H9 (cell line): Measurements from ENCODE around the gene ALPG. TPM values are rescaled to one million over a fixed set of nuclear protein-coding genes. Genes with fewer than 3 reads are reported as not detected.

Source experiments
- DNase-seq: peaks from one replicate; pipeline ENCODE4 v3.0.0-alpha.2; 2017
- H2AFZ ChIP-seq: one replicate; pipeline ENCODE4 v1.6.1; 2013; ENCODE audit warnings: mild to moderate bottlenecking, low read length, control low read depth, moderate library complexity
- H2AK5ac ChIP-seq: 2 replicates; pipeline ENCODE4 v1.6.1; 2013; ENCODE audit warnings: low read length, control low read depth, mixed read lengths; ENCODE audit not compliant: insufficient read length
- H2BK120ac ChIP-seq: one replicate; pipeline ENCODE4 v1.6.1; 2013; ENCODE audit warnings: low read depth, mild to moderate bottlenecking, low read length, control low read depth, inconsistent platforms; ENCODE audit not compliant: poor library complexity, severe bottlenecking
- H2BK12ac ChIP-seq: 2 replicates; pipeline ENCODE4 v1.6.1; 2013; ENCODE audit warnings: low read length, control low read depth, mixed read lengths, low read depth; ENCODE audit not compliant: insufficient read length
- H2BK15ac ChIP-seq: 2 replicates; pipeline ENCODE4 v1.6.1; 2013; ENCODE audit warnings: low read depth, low read length, control low read depth
- H2BK20ac ChIP-seq: one replicate; pipeline ENCODE4 v1.6.1; 2013; ENCODE audit warnings: low read depth, mild to moderate bottlenecking, low read length, control low read depth, inconsistent platforms; ENCODE audit not compliant: poor library complexity, severe bottlenecking
- H2BK5ac ChIP-seq: 2 replicates; pipeline ENCODE4 v1.6.1; 2013; ENCODE audit warnings: low read length, control low read depth, mixed read lengths; ENCODE audit not compliant: insufficient read length
- H3K14ac ChIP-seq: 2 replicates; pipeline ENCODE4 v1.6.1; 2013; ENCODE audit warnings: low read length, control low read depth; ENCODE audit not compliant: insufficient read depth
- H3K18ac ChIP-seq: 2 replicates; pipeline ENCODE4 v1.6.1; 2013; ENCODE audit warnings: low read depth, mild to moderate bottlenecking, mixed read lengths, low read length, control low read depth; ENCODE audit not compliant: insufficient read length
- H3K23ac ChIP-seq: 2 replicates; pipeline ENCODE4 v1.6.1; 2013; ENCODE audit warnings: low read length, control low read depth, mixed read lengths, low read depth; ENCODE audit not compliant: insufficient read length
- H3K23me2 ChIP-seq: 2 replicates; pipeline ENCODE4 v1.6.1; 2013; ENCODE audit warnings: low read depth, mild to moderate bottlenecking, mixed read lengths, low read length, control low read depth; ENCODE audit not compliant: insufficient read length, poor library complexity, severe bottlenecking
- H3K27ac ChIP-seq: 2 replicates; pipeline ENCODE4 v1.5.1; 2013; ENCODE audit warnings: low read length, control low read depth, mixed read lengths, low read depth; ENCODE audit not compliant: insufficient read length
- H3K27me3 ChIP-seq: 2 replicates; pipeline ENCODE4 v1.6.1; 2013; ENCODE audit warnings: low read length, control low read depth, inconsistent platforms; ENCODE audit not compliant: insufficient read depth
- H3K4ac ChIP-seq: 2 replicates; pipeline ENCODE4 v1.6.1; 2013; ENCODE audit warnings: low read depth, mild to moderate bottlenecking, control low read depth, inconsistent platforms, low read length, moderate library complexity
- H3K4me1 ChIP-seq: 2 replicates; pipeline ENCODE4 v1.6.1; 2013; ENCODE audit warnings: low read length, control low read depth, inconsistent platforms; ENCODE audit not compliant: insufficient read depth
- H3K4me2 ChIP-seq: 2 replicates; pipeline ENCODE4 v1.6.1; 2013; ENCODE audit warnings: low read length, control low read depth, mixed read lengths; ENCODE audit not compliant: insufficient read length, insufficient read depth
- H3K56ac ChIP-seq: 2 replicates; pipeline ENCODE4 v1.6.1; 2013; ENCODE audit warnings: low read depth, mild to moderate bottlenecking, mixed read lengths, low read length, control low read depth; ENCODE audit not compliant: insufficient read length
- H3K79me1 ChIP-seq: 2 replicates; pipeline ENCODE4 v1.6.1; 2013; ENCODE audit warnings: low read depth, mild to moderate bottlenecking, moderate library complexity, low read length, control low read depth, inconsistent platforms; ENCODE audit not compliant: insufficient read depth, poor library complexity, severe bottlenecking
- H3K79me2 ChIP-seq: 2 replicates; pipeline ENCODE4 v1.6.1; 2013; ENCODE audit warnings: low read length, control low read depth, inconsistent platforms; ENCODE audit not compliant: insufficient read depth
- H3K9ac ChIP-seq: 2 replicates; pipeline ENCODE4 v1.6.1; 2013; ENCODE audit warnings: low read length, control low read depth, mixed read lengths; ENCODE audit not compliant: insufficient read length; ENCODE audit errors: extremely low read depth
- H3K9me3 ChIP-seq: one replicate; pipeline ENCODE4 v1.6.1; 2013; ENCODE audit warnings: low read depth, low read length, inconsistent platforms; ENCODE audit not compliant: control insufficient read depth
- H3T11ph ChIP-seq: one replicate; pipeline ENCODE4 v1.6.1; 2013; ENCODE audit warnings: mild to moderate bottlenecking, low read length, control low read depth, inconsistent platforms
- H4K20me1 ChIP-seq: one replicate; pipeline ENCODE4 v1.6.1; 2013; ENCODE audit not compliant: control insufficient read depth, insufficient read length, insufficient read depth
- H4K5ac ChIP-seq: 2 replicates; pipeline ENCODE4 v1.6.1; 2013; ENCODE audit warnings: low read depth, mild to moderate bottlenecking, mixed read lengths, low read length, control low read depth; ENCODE audit not compliant: insufficient read length
- H4K8ac ChIP-seq: replicated peaks from 2 replicates; pipeline ENCODE4 v1.6.1; 2013; ENCODE audit warnings: low read length, control low read depth, mixed read lengths, low read depth; ENCODE audit not compliant: insufficient read length
- H4K91ac ChIP-seq: 2 replicates; pipeline ENCODE4 v1.6.1; 2013; ENCODE audit warnings: low read depth, mild to moderate bottlenecking, moderate library complexity, mixed read lengths, low read length, control low read depth; ENCODE audit not compliant: insufficient read length
- H3K27ac Mint-ChIP-seq, 3 experiments: 2 replicates in 2 of 3; 3 replicates in 1 of 3; pipeline ENCODE4 v1.8.0; 2020 to 2021; ENCODE audit warnings: mixed read lengths in 3 of 3, mild to moderate bottlenecking in 1 of 3, moderate library complexity in 1 of 3
- H3K27me3 Mint-ChIP-seq: 2 replicates; pipeline ENCODE4 v1.8.0; 2021; ENCODE audit warnings: low read depth, mild to moderate bottlenecking, moderate library complexity, mixed read lengths
- H3K36me3 Mint-ChIP-seq, 3 experiments: 2 replicates in 2 of 3; 3 replicates in 1 of 3; pipeline ENCODE4 v1.8.0; 2020 to 2021; ENCODE audit warnings: low read depth in 3 of 3, mixed read lengths in 3 of 3; ENCODE audit not compliant: insufficient read depth in 1 of 3
- H3K4me1 Mint-ChIP-seq, 2 experiments: 2 replicates each; pipeline ENCODE4 v1.8.0; 2020; ENCODE audit warnings: mixed read lengths in 2 of 2
- H3K4me3 Mint-ChIP-seq, 2 experiments: 2 replicates in 1 of 2; 3 replicates in 1 of 2; pipeline ENCODE4 v1.8.0; 2020 to 2021; ENCODE audit warnings: mild to moderate bottlenecking in 2 of 2, mixed read lengths in 2 of 2, moderate library complexity in 1 of 2
- H3K9me3 Mint-ChIP-seq, 2 experiments: 2 replicates in 1 of 2; 3 replicates in 1 of 2; pipeline ENCODE4 v1.8.0; 2020; ENCODE audit warnings: mild to moderate bottlenecking in 2 of 2, mixed read lengths in 2 of 2, moderate library complexity in 1 of 2
- WGBS: extraction: QIAGEN DNeasy Blood & Tissue Kit; methylation state at CpG from one replicate; pipeline ENCODE4 v1.1.7; 2013; ENCODE audit warnings: missing lambda C conversion rate, low lambda C conversion rate, mixed read lengths; ENCODE audit not compliant: insufficient read length; ENCODE audit errors: extremely low coverage; 5-methylcytosine and 5-hydroxymethylcytosine counted together
- total RNA-seq: library from RNA; stranded (reverse); gene quantifications from 2 replicates; pipeline ENCODE4 v1.2.1, GENCODE V29; 2021
- TF ChIP-seq, protein P1 (sequence below): fragments of 200-600 bp; sonication (generic); conservative IDR thresholded peaks from 3 replicates; pipeline ENCODE4 v1.8.0; 2021; ENCODE audit warnings: antibody characterized with exemption, mild to moderate bottlenecking

The ALPG gene
- total RNA-seq, 1 experiment from 2014 or later = 1.3 TPM

DNA sequence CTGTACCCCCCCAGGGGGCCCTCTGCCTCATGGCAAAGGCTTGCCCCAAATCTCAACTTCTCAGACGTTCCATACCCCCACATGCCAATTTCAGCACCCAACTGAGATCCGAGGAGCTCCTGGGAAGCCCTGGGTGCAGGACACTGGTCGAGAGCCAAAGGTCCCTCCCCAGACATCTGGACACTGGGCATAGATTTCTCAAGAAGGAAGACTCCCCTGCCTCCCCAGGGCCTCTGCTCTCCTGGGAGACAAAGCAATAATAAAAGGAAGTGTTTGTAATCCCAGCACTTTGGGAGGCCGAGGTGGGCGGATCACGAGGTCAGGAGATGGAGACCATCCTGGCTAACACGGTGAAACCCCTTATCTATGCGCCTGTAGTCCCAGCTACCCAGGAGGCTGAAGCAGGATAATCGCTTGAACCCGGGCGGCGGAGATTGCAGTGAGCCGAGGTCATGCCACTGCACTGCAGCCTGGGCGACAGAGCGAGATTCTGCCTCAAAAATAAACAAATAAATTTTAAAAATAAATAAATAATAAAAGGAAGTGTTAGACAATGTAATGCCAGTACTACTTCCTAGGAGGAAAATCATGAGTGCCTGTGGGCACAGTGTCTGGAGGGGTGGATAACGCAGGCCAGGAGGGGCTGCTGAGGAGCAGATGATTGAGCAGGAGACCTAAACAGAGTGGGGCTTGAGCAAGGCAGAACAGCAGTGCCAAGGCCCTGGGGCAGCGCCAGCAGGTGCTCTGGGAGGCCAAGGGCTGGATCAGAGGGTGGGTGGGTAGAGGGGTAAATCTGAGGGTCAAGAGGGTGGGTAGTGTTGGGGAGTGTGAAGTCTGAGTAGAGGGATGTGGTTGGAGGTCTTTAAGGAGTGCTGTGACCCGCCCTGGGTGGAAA is 24.1 kb upstream of the ALPG start:
- Mint-ChIP-seq H3K27me3 (peaks cover 58% of the 10 kb centered on the region), H3K4me3 (no peak overlapping the region)
- no peak overlapping the region for H3K27ac ChIP-seq

More for the DNA sequence above, 24.1 kb upstream of the ALPG start:
- Histone ChIP-seq H3K9me3 (no peaks in the 10 kb centered on the region), H3K4me2 (no peak overlapping the region), H3K23ac (no peak overlapping the region), H3K4ac (no peak overlapping the region), H3K14ac (no peak overlapping the region), H3K23me2 (peaks cover 13% of the 10 kb centered on the region), H4K8ac (no peak overlapping the region), H2AK5ac (no peak overlapping the region), H4K91ac (no peak overlapping the region), H3T11ph (no peak overlapping the region), H3K18ac (no peak overlapping the region), H2BK15ac (no peak overlapping the region), H2BK5ac (no peak overlapping the region), H2BK20ac (no peak overlapping the region), H3K4me1 (no peaks in the 10 kb centered on the region), H3K27me3 (peaks cover 26% of the 10 kb centered on the region; the same call in 1 of the 2 replicates), H3K9ac (no peak overlapping the region), H2BK120ac (no peak overlapping the region), H3K79me2 (no peaks in the 10 kb centered on the region), H3K79me1 (no peaks in the 10 kb centered on the region), H2AFZ (no peak overlapping the region), H2BK12ac (no peak overlapping the region), H4K20me1 (no peaks in the 10 kb centered on the region), H3K56ac (no peak overlapping the region), H4K5ac (no peak overlapping the region)
- no CpG with 5 or more reads among the region's 18 CpGs for WGBS
- DNase-seq = no peak
- TF ChIP-seq, protein P1, sequence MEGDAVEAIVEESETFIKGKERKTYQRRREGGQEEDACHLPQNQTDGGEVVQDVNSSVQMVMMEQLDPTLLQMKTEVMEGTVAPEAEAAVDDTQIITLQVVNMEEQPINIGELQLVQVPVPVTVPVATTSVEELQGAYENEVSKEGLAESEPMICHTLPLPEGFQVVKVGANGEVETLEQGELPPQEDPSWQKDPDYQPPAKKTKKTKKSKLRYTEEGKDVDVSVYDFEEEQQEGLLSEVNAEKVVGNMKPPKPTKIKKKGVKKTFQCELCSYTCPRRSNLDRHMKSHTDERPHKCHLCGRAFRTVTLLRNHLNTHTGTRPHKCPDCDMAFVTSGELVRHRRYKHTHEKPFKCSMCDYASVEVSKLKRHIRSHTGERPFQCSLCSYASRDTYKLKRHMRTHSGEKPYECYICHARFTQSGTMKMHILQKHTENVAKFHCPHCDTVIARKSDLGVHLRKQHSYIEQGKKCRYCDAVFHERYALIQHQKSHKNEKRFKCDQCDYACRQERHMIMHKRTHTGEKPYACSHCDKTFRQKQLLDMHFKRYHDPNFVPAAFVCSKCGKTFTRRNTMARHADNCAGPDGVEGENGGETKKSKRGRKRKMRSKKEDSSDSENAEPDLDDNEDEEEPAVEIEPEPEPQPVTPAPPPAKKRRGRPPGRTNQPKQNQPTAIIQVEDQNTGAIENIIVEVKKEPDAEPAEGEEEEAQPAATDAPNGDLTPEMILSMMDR = no peak
- Mint-ChIP-seq H3K4me1 (peaks cover 18 to 27% of the 10 kb centered on the region in 2 experiments), H3K27ac (no peak overlapping the region), H3K36me3 (peaks cover 0 to 13% (median 0%) of the 10 kb centered on the region in 3 experiments; a peak in 4 of 7 replicates), H3K9me3 (no peaks in the 10 kb centered on the region)
